Fibroblast of lung (primary cell): Measurements from ENCODE around the gene VWA5B1.

Experiments used
- EZH2 ChIP-seq: IDR thresholded peaks from 2 replicates; pipeline ENCODE4 v1.5.1; 2012; ENCODE audit warnings: low read length, control low read depth, mild to moderate bottlenecking; ENCODE audit errors: missing control alignments
- TF ChIP-seq, protein P1 (sequence below), 2 donors: IDR thresholded peaks in 1 of 2; conservative IDR thresholded peaks in 1 of 2; 1 replicate in 1 of 2; 2 replicates in 1 of 2; pipeline ENCODE4 v1.5.1; 2011 to 2012; ENCODE audit warnings: low read length in 2 of 2, control low read depth in 1 of 2, inconsistent platforms in 1 of 2, low read depth in 1 of 2, mild to moderate bottlenecking in 1 of 2

DNA sequence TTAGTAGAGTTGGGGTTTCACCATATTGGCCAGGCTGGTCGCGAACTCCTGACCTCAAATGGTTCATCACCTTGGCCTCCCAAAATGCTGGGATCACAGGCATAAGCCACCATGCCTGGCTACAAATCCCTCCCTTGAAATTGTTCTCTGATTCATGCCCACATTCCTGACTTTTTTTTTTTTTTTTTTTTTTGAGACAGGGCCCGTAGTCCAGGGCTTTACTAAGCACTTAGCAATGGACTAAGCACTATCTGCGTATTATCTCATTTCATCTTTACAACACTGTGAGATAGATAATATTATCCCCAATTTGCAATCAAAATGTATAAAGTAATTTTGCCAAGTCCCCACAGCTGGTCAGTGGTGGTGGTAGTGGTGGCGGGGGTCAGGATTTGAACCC is 58.9 kb downstream of the VWA5B1 start:
- TF ChIP-seq, protein P1, sequence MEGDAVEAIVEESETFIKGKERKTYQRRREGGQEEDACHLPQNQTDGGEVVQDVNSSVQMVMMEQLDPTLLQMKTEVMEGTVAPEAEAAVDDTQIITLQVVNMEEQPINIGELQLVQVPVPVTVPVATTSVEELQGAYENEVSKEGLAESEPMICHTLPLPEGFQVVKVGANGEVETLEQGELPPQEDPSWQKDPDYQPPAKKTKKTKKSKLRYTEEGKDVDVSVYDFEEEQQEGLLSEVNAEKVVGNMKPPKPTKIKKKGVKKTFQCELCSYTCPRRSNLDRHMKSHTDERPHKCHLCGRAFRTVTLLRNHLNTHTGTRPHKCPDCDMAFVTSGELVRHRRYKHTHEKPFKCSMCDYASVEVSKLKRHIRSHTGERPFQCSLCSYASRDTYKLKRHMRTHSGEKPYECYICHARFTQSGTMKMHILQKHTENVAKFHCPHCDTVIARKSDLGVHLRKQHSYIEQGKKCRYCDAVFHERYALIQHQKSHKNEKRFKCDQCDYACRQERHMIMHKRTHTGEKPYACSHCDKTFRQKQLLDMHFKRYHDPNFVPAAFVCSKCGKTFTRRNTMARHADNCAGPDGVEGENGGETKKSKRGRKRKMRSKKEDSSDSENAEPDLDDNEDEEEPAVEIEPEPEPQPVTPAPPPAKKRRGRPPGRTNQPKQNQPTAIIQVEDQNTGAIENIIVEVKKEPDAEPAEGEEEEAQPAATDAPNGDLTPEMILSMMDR (conservative IDR thresholded peaks at IDR 0.05 in 1 of 2, IDR thresholded peaks at IDR 0.05 in 1 of 2; ENCODE audit: low read depth in 1 of 2, low read length in 2 of 2) = no peak
- no peak for TF ChIP-seq EZH2
